Epithelial cell of proximal tubule (primary cell): Measurements from ENCODE around the gene CES4A. TPM values are rescaled to one million over a fixed set of nuclear protein-coding genes. Genes with fewer than 3 reads are reported as not detected.
A peak's percentile ranks its signal among the peaks of the same experiment; 100 is the strongest.
"Not testable (repeated sequence)": the region's sequence is repeated elsewhere in the genome, so short reads cannot be mapped to it uniquely, and the experiment has no call there.

Experiments
- DNase-seq: peaks from one replicate; pipeline ENCODE4 v3.0.0-alpha.2; 2011; ENCODE audit warnings: low read depth
- H3K4me3 ChIP-seq: 2 replicates; pipeline ENCODE4 v1.5.1; 2011; ENCODE audit warnings: low read depth, mild to moderate bottlenecking, low read length
- CTCF ChIP-seq: conservative IDR thresholded peaks from 2 replicates; pipeline ENCODE4 v1.5.1; 2012; ENCODE audit warnings: low read depth, mild to moderate bottlenecking, low read length
- total RNA-seq: library from RNA; depleted of rRNA; stranded (reverse); fragments of >200 nt; gene quantifications from 2 replicates; pipeline ENCODE4 v1.2.3, GENCODE V29; 2015

The CES4A gene
- total RNA-seq: 0.52 and 2.0 TPM in 2 replicates

GRCh38 chr16:66988197-66988788 is at the start of gene CES4A:
Gene CES4A, plus strand, starts transcription at chr16:66988589. Its CDS starts 184 bp downstream, at chr16:66988773.
- peak; percentile 87 for DNase-seq
- no peak for TF ChIP-seq CTCF
- H3K4me3 ChIP-seq: peak within 1 kb of the TSS; percentile 22

- no peak for TF ChIP-seq CTCF
- H3K4me3 ChIP-seq: no peak overlapping the region
- DNase-seq: no peak
Observed at GRCh38 chr16:66939366-66939765, 49.0 kb upstream of the CES4A start.

- TF ChIP-seq CTCF: no peak
- no peak overlapping the region for H3K4me3 ChIP-seq
- DNase-seq: no peak
Observed at GRCh38 chr16:66940236-66940635, 48.2 kb upstream of the CES4A start.

- no peak overlapping the region for H3K4me3 ChIP-seq
- DNase-seq: no peak
- no peak for TF ChIP-seq CTCF
Observed at GRCh38 chr16:66942981-66943380, 45.4 kb upstream of the CES4A start.

GRCh38 chr16:66943426-66944053 is 44.8 kb upstream of the CES4A start:
- H3K4me3 ChIP-seq: no peak overlapping the region
- no peak for TF ChIP-seq CTCF

GRCh38 chr16:66944054-66944441 is 44.3 kb upstream of the CES4A start:
- no peak for DNase-seq
- H3K4me3 ChIP-seq: no peak overlapping the region
- TF ChIP-seq CTCF: no peak

More at GRCh38 chr16:66943426-66944053, 44.8 kb upstream of the CES4A start:
- no peak for DNase-seq

- not testable (repeated sequence) for H3K4me3 ChIP-seq, DNase-seq
Observed at GRCh38 chr16:66944971-66945370, 43.4 kb upstream of the CES4A start.
